ENCODE data around the gene PPRC1. TPM values are rescaled to one million over a fixed set of nuclear protein-coding genes. Genes with fewer than 3 reads are reported as not detected.

Gene PPRC1
- polyA plus RNA-seq, 1 donor from 2014 or later = 6.0 TPM

GRCh38 chr10:102106998-102107397, 25.8 kb upstream of the PPRC1 start:
- TF ChIP-seq SMC3 (conservative IDR thresholded peaks at IDR 0.05; ENCODE audit: poor library complexity) (no peak), TAF1 (IDR thresholded peaks at IDR 0.05; ENCODE audit: low read depth) (no peak), CTCF (IDR thresholded peaks at IDR 0.05; ENCODE audit: poor library complexity, severe bottlenecking) (no peak), RAD21 (conservative IDR thresholded peaks at IDR 0.05) (no peak), REST (IDR thresholded peaks at IDR 0.05; ENCODE audit: borderline replicate concordance) (no peak), EZH2 (IDR thresholded peaks at IDR 0.05; ENCODE audit: borderline replicate concordance, insufficient read depth, low read length, poor library complexity, severe bottlenecking) (no peak), MXI1 (conservative IDR thresholded peaks at IDR 0.05; ENCODE audit: poor library complexity, severe bottlenecking) (no peak), EP300 (conservative IDR thresholded peaks at IDR 0.05; ENCODE audit: poor library complexity, severe bottlenecking) (no peak), POLR2AphosphoS5 (IDR thresholded peaks at IDR 0.05) (no peak)
- H4K20me1 ChIP-seq (ENCODE audit: insufficient read depth) = peaks cover 8% of the 10 kb centered on the region

GRCh38 chr10:102109166-102110116, 23.4 kb upstream of the PPRC1 start:
- Histone ChIP-seq H3K9ac (ENCODE audit: low read length) (no peak overlapping the region), H3K27ac (ENCODE audit: low read length) (no peak overlapping the region), H3K36me3 (ENCODE audit: insufficient read depth, low read length) (no peaks in the 10 kb centered on the region), H4K20me1 (ENCODE audit: insufficient read depth) (peaks cover 18% of the 10 kb centered on the region), H3K27me3 (ENCODE audit: insufficient read depth, low read depth, low read length) (no peaks in the 10 kb centered on the region), H3K79me2 (replicated peaks; ENCODE audit: insufficient read depth, low read length) (peaks cover 28% of the 10 kb centered on the region), H3K9me2 (ENCODE audit: insufficient read depth, low read length) (no peaks in the 10 kb centered on the region), H3K4me2 (ENCODE audit: low read length) (no peak overlapping the region), H3K9me3 (ENCODE audit: low read length) (no peaks in the 10 kb centered on the region), H3K4me3 (ENCODE audit: low read length) (no peak overlapping the region), H3F3A (ENCODE audit: insufficient read depth, low read length, poor library complexity, severe bottlenecking) (no peaks in the 10 kb centered on the region), H2AFZ (ENCODE audit: low read depth, low read length) (no peak overlapping the region)
- TF ChIP-seq REST (IDR thresholded peaks at IDR 0.05; ENCODE audit: borderline replicate concordance) (no peak), MXI1 (conservative IDR thresholded peaks at IDR 0.05; ENCODE audit: poor library complexity, severe bottlenecking) (no peak), SMC3 (conservative IDR thresholded peaks at IDR 0.05; ENCODE audit: poor library complexity) (no peak), EP300 (conservative IDR thresholded peaks at IDR 0.05; ENCODE audit: poor library complexity, severe bottlenecking) (no peak), TAF1 (IDR thresholded peaks at IDR 0.05; ENCODE audit: low read depth) (no peak), RAD21 (conservative IDR thresholded peaks at IDR 0.05) (no peak), CTCF (IDR thresholded peaks at IDR 0.05; ENCODE audit: poor library complexity, severe bottlenecking) (no peak), POLR2AphosphoS5 (IDR thresholded peaks at IDR 0.05) (no peak), EZH2 (IDR thresholded peaks at IDR 0.05; ENCODE audit: borderline replicate concordance, insufficient read depth, low read length, poor library complexity, severe bottlenecking) (no peak)

More at GRCh38 chr10:102106998-102107397, 25.8 kb upstream of the PPRC1 start:
- Histone ChIP-seq H3K27ac (ENCODE audit: low read length) (no peak overlapping the region), H3K9ac (ENCODE audit: low read length) (no peak overlapping the region), H3F3A (ENCODE audit: insufficient read depth, low read length, poor library complexity, severe bottlenecking) (no peaks in the 10 kb centered on the region), H3K4me3 (ENCODE audit: low read length) (no peak overlapping the region), H3K27me3 (ENCODE audit: insufficient read depth, low read depth, low read length) (no peaks in the 10 kb centered on the region), H2AFZ (ENCODE audit: low read depth, low read length) (no peak overlapping the region), H3K4me2 (ENCODE audit: low read length) (no peak overlapping the region), H3K36me3 (ENCODE audit: insufficient read depth, low read length) (no peaks in the 10 kb centered on the region), H3K9me2 (ENCODE audit: insufficient read depth, low read length) (no peaks in the 10 kb centered on the region), H3K9me3 (ENCODE audit: low read length) (no peaks in the 10 kb centered on the region), H3K79me2 (replicated peaks; ENCODE audit: insufficient read depth, low read length) (peaks cover 4% of the 10 kb centered on the region)
